ENCODE results near the gene CHRNB4.

The CHRNB4 gene

GRCh38 chr15:78628227-78628626 lies 12.8 kb downstream of the CHRNB4 start:
- no peak for ATAC-seq
- TF ChIP-seq TOX (CRISPR knock-in tag; IDR thresholded peaks at IDR 0.05; ENCODE audit: borderline replicate concordance) = no peak
- no peak for TF ChIP-seq ZNF565 (CRISPR knock-in tag; conservative IDR thresholded peaks at IDR 0.05; ENCODE audit: low read depth)
- no peak for TF ChIP-seq ZNF70 (CRISPR knock-in tag; IDR thresholded peaks at IDR 0.05)
- TF ChIP-seq ISL1 (CRISPR knock-in tag; IDR thresholded peaks at IDR 0.05) = no peak
- no peak for TF ChIP-seq SNAI2 (CRISPR knock-in tag; IDR thresholded peaks at IDR 0.05)
- TF ChIP-seq CREB5 (CRISPR knock-in tag; IDR thresholded peaks at IDR 0.05; ENCODE audit: low read depth) = no peak
- TF ChIP-seq OSR1 (CRISPR knock-in tag; IDR thresholded peaks at IDR 0.05) = no peak
- TF ChIP-seq ZFP3 (CRISPR knock-in tag; IDR thresholded peaks at IDR 0.05) = no peak
- TF ChIP-seq CSDC2 (CRISPR knock-in tag; IDR thresholded peaks at IDR 0.05) = no peak
- no peak for TF ChIP-seq POU6F1 (CRISPR knock-in tag; IDR thresholded peaks at IDR 0.05; ENCODE audit: borderline replicate concordance, low read depth)

GRCh38 chr15:78627348-78627747 lies 13.7 kb downstream of the CHRNB4 start:
- TF ChIP-seq ZFP30 (CRISPR knock-in tag; IDR thresholded peaks at IDR 0.05) = no peak
- ATAC-seq = no peak

- ATAC-seq = no peak
- TF ChIP-seq ARNTL (CRISPR knock-in tag; IDR thresholded peaks at IDR 0.05; ENCODE audit: borderline replicate concordance, low read depth) (no peak), CSRNP3 (CRISPR knock-in tag; IDR thresholded peaks at IDR 0.05) (no peak), OSR1 (CRISPR knock-in tag; IDR thresholded peaks at IDR 0.05) (no peak), ISL1 (CRISPR knock-in tag; IDR thresholded peaks at IDR 0.05) (no peak), ESRRG (CRISPR knock-in tag; IDR thresholded peaks at IDR 0.05) (no peak), CSDC2 (CRISPR knock-in tag; IDR thresholded peaks at IDR 0.05) (no peak), ZFP30 (CRISPR knock-in tag; IDR thresholded peaks at IDR 0.05) (no peak), ZC3H10 (CRISPR knock-in tag; IDR thresholded peaks at IDR 0.05) (no peak), PATZ1 (CRISPR knock-in tag; IDR thresholded peaks at IDR 0.05; ENCODE audit: borderline replicate concordance) (no peak), ZNF8 (CRISPR knock-in tag; IDR thresholded peaks at IDR 0.05) (no peak), TCF4 (CRISPR knock-in tag; IDR thresholded peaks at IDR 0.05; ENCODE audit: borderline replicate concordance) (no peak), TSHZ2 (CRISPR knock-in tag; IDR thresholded peaks at IDR 0.05) (no peak), ZNF70 (CRISPR knock-in tag; IDR thresholded peaks at IDR 0.05) (no peak), SNAI2 (CRISPR knock-in tag; IDR thresholded peaks at IDR 0.05) (no peak), BACH2 (CRISPR knock-in tag; IDR thresholded peaks at IDR 0.05; ENCODE audit: borderline replicate concordance) (no peak), POU6F1 (CRISPR knock-in tag; IDR thresholded peaks at IDR 0.05; ENCODE audit: borderline replicate concordance, low read depth) (no peak), CREB5 (CRISPR knock-in tag; IDR thresholded peaks at IDR 0.05; ENCODE audit: low read depth) (no peak)
Observed at GRCh38 chr15:78626381-78626995, 14.5 kb downstream of the CHRNB4 start.
